HL-60 (cell line): ENCODE results near the gene TAF11L11.
"Not testable (repeated sequence)": the region's sequence is repeated elsewhere in the genome, so short reads cannot be mapped to it uniquely, and the experiment has no call there.

Source experiments
- DNase-seq, 2 experiments: peaks; one replicate each; pipeline ENCODE4 v3.0.0-alpha.2; 2010 to 2020; ENCODE audit warnings: low read depth in 1 of 2, low spot score in 1 of 2
- H3K27ac ChIP-seq: fragments of 250-450 bp; sonication (Bioruptor Pico); replicated peaks from 2 replicates; pipeline ENCODE4 v1.5.1; 2020; ENCODE audit warnings: mild to moderate bottlenecking, moderate library complexity
- H3K27me3 ChIP-seq: fragments of 250-450 bp; sonication (Bioruptor Pico); 2 replicates; pipeline ENCODE4 v1.5.1; 2021; ENCODE audit warnings: mild to moderate bottlenecking, moderate library complexity; ENCODE audit not compliant: insufficient read depth, poor library complexity, severe bottlenecking
- H3K4me3 ChIP-seq: replicated peaks from 2 replicates; pipeline ENCODE4 v1.5.1; 2011; ENCODE audit warnings: mild to moderate bottlenecking, control low read depth, low read length; ENCODE audit not compliant: insufficient read depth
- GABPA ChIP-seq: IDR thresholded peaks from 2 replicates; pipeline ENCODE4 v1.6.1; 2012; ENCODE audit warnings: low read depth
- POLR2AphosphoS5 ChIP-seq: IDR thresholded peaks from 2 replicates; pipeline ENCODE4 v1.6.1; 2012; ENCODE audit warnings: low read depth
- SPI1 ChIP-seq: IDR thresholded peaks from 2 replicates; pipeline ENCODE4 v1.6.1; 2012; ENCODE audit warnings: low read depth, mild to moderate bottlenecking, borderline replicate concordance
- long read RNA-seq: library from polyadenylated mRNA; unstranded; transcript quantifications from one replicate; pipeline ENCODE4 v2.0.0, GENCODE V29; 2020
- TF ChIP-seq, protein P1 (sequence below): IDR thresholded peaks from one replicate; pipeline ENCODE4 v1.5.1; 2011; ENCODE audit warnings: low read length, control low read depth, inconsistent platforms; ENCODE audit not compliant: insufficient read depth
- TF ChIP-seq, protein P2 (sequence below): IDR thresholded peaks from 2 replicates; pipeline ENCODE4 v1.6.1; 2012; ENCODE audit warnings: low read depth; ENCODE audit not compliant: insufficient replicate concordance

The TAF11L11 gene
- long read RNA-seq, result 0 reads

DNA sequence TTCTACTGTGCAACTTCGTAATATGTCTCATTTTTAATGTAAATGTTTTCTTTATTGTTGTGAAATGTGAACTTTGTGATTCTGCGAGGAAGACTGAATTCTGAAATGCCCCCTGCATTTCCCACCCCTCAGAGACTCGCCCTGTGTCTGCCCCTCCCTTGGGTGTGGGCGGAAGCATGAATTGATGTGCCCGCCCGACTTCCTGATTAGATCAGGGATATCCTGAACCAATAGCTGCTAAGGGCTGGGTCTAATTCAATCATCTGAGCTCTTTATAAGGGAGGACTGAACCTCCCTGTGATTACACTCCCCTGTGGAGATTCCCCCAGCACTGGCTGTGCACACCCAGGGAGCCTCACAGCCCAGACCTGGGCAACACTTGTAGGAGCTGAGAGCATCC is at the start of gene TAF11L11:
TAF11L11 (plus strand) TSS at position 304 of the 400 bp plus-strand sequence.
- not testable (repeated sequence) for H3K4me3 ChIP-seq, DNase-seq, H3K27me3 ChIP-seq, H3K27ac ChIP-seq

DNA sequence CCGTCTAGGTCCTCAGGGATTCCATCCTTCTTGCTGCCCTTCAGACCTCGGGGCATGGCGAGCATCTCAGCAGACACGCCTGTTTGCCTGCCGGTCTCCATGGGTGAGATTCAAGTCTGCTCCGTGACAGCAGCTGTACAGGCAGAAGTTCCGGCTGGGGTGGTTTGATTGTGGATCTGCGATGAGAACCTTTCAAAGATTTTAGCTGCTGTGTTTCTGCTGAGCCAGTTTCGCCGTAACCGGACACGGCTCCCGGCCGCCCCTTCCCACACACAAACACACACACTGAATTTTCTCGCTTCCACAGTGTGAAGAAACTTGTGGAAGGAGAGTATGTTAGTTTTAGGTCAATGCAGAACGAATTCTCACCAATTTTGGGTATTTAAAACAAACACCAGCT is 18.3 kb upstream of the TAF11L11 start, which contains the start of gene TAF11L7:
TAF11L7 (minus strand) TSS at position 101 of the 400 bp plus-strand sequence.
- not testable (repeated sequence) for H3K27me3 ChIP-seq, DNase-seq, H3K27ac ChIP-seq, H3K4me3 ChIP-seq

DNA sequence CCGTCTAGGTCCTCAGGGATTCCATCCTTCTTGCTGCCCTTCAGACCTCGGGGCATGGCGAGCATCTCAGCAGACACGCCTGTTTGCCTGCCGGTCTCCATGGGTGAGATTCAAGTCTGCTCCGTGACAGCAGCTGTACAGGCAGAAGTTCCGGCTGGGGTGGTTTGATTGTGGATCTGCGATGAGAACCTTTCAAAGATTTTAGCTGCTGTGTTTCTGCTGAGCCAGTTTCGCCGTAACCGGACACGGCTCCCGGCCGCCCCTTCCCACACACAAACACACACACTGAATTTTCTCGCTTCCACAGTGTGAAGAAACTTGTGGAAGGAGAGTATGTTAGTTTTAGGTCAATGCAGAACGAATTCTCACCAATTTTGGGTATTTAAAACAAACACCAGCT is 13.1 kb upstream of the TAF11L11 start, which contains the start of gene TAF11L8:
TAF11L8 (minus strand) TSS at position 101 of the 400 bp plus-strand sequence.
- not testable (repeated sequence) for H3K27me3 ChIP-seq, DNase-seq, H3K4me3 ChIP-seq, H3K27ac ChIP-seq

DNA sequence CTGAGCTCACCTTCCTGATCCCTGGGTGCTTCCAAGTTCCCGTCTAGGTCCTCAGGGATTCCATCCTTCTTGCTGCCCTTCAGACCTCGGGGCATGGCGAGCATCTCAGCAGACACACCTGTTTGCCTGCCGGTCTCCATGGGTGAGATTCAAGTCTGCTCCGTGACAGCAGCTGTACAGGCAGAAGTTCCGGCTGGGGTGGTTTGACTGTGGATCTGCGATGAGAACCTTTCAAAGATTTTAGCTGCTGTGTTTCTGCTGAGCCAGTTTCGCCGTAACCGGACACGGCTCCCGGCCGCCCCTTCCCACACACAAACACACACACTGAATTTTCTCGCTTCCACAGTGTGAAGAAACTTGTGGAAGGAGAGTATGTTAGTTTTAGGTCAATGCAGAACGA is 9.7 kb upstream of the TAF11L11 start, which contains the start of gene TAF11L9:
TAF11L9 (minus strand) TSS at position 140 of the 400 bp plus-strand sequence.
- H3K4me3 ChIP-seq, H3K27ac ChIP-seq, H3K27me3 ChIP-seq, DNase-seq: not testable (repeated sequence)

GRCh38 chr5:17597728-17598127 is 6.3 kb upstream of the TAF11L11 start, which contains the start of gene TAF11L10:
TSS of gene TAF11L10 (minus strand) at chr5:17597828.
- not testable (repeated sequence) for DNase-seq, H3K4me3 ChIP-seq, H3K27me3 ChIP-seq, H3K27ac ChIP-seq

DNA sequence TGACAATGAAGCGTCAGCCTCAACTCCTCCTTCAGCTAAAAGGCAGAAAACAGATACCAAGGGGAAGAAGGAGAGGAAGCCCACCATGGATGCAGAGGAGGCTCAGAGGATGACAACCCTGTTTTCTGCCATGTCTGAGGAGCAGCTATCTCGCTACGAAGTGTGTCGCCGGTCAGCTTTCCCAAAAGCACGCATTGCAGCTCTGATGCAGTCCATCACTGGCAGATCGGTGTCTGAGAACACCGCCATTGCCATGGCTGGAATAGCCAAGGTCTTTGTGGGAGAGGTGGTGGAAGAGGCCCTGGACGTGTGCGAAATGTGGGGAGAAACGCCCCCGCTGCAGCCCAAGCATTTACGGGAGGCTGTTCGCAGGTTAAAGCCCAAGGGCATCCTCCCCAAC is 968 bp downstream of the TAF11L11 start:
- no peaks in the 10 kb centered on the region for H3K27me3 ChIP-seq
- no peak for TF ChIP-seq SPI1
- DNase-seq, result no peak
- H3K27ac ChIP-seq, result no peak overlapping the region
- H3K4me3 ChIP-seq, result no peak overlapping the region

DNA sequence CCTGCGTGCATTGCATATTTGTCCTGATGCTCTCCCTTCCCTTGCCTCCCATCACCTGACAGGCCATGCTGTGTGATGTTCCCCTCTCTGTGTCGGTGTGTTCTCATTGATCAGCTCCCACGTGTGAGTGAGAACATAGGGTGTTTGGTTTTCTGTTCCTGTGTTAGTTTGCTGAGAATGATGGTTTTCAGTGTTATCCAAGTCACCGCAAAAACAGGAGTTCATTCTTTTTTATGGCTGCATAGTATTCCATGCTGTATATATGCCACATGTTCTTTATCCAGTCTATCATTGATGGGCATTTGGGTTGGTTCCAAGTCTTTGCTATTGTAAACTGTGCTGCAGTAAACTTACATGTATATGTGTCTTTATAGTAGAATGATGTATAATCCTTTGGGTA is 3.5 kb downstream of the TAF11L11 start:
- not testable (repeated sequence) for H3K27ac ChIP-seq, H3K27me3 ChIP-seq, H3K4me3 ChIP-seq, DNase-seq

DNA sequence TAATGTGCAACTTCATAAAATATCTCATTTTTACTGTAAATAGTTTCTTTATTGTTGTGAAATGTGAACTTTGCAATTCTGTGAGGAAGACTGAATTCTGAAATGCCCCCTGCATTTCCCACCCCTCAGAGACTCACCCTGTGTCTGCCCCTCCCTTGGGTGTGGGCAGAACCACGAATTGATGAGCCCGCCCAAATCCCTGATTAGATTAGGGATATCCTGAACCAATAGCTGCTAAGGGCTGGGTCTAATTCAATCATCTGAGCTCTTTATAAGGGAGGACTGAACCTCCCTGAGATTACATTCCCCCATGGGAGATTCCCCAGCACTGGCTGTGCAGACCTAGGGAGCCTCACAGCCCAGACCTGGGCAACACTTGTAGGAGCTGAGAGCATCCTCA is 6.1 kb downstream of the TAF11L11 start, which contains the start of gene TAF11L12:
TAF11L12 (plus strand) TSS at position 301 of the 400 bp plus-strand sequence.
- not testable (repeated sequence) for H3K27ac ChIP-seq, H3K4me3 ChIP-seq, DNase-seq, H3K27me3 ChIP-seq

- no peak for TF ChIP-seq GABPA
- TF ChIP-seq, protein P1, sequence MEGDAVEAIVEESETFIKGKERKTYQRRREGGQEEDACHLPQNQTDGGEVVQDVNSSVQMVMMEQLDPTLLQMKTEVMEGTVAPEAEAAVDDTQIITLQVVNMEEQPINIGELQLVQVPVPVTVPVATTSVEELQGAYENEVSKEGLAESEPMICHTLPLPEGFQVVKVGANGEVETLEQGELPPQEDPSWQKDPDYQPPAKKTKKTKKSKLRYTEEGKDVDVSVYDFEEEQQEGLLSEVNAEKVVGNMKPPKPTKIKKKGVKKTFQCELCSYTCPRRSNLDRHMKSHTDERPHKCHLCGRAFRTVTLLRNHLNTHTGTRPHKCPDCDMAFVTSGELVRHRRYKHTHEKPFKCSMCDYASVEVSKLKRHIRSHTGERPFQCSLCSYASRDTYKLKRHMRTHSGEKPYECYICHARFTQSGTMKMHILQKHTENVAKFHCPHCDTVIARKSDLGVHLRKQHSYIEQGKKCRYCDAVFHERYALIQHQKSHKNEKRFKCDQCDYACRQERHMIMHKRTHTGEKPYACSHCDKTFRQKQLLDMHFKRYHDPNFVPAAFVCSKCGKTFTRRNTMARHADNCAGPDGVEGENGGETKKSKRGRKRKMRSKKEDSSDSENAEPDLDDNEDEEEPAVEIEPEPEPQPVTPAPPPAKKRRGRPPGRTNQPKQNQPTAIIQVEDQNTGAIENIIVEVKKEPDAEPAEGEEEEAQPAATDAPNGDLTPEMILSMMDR, result no peak
- TF ChIP-seq SPI1, result no peak
- no peak for TF ChIP-seq POLR2AphosphoS5
- TF ChIP-seq, protein P2, sequence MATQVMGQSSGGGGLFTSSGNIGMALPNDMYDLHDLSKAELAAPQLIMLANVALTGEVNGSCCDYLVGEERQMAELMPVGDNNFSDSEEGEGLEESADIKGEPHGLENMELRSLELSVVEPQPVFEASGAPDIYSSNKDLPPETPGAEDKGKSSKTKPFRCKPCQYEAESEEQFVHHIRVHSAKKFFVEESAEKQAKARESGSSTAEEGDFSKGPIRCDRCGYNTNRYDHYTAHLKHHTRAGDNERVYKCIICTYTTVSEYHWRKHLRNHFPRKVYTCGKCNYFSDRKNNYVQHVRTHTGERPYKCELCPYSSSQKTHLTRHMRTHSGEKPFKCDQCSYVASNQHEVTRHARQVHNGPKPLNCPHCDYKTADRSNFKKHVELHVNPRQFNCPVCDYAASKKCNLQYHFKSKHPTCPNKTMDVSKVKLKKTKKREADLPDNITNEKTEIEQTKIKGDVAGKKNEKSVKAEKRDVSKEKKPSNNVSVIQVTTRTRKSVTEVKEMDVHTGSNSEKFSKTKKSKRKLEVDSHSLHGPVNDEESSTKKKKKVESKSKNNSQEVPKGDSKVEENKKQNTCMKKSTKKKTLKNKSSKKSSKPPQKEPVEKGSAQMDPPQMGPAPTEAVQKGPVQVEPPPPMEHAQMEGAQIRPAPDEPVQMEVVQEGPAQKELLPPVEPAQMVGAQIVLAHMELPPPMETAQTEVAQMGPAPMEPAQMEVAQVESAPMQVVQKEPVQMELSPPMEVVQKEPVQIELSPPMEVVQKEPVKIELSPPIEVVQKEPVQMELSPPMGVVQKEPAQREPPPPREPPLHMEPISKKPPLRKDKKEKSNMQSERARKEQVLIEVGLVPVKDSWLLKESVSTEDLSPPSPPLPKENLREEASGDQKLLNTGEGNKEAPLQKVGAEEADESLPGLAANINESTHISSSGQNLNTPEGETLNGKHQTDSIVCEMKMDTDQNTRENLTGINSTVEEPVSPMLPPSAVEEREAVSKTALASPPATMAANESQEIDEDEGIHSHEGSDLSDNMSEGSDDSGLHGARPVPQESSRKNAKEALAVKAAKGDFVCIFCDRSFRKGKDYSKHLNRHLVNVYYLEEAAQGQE, result no peak
- Histone ChIP-seq H3K4me3 (no peak overlapping the region), H3K27me3 (no peaks in the 10 kb centered on the region), H3K27ac (no peak overlapping the region)
- no peak for DNase-seq
These were observed 11.1 kb downstream of the TAF11L11 start for GRCh38 chr5:17614872-17615605.
